ENCODE results near the gene RAB31.

Gene RAB31

DNA sequence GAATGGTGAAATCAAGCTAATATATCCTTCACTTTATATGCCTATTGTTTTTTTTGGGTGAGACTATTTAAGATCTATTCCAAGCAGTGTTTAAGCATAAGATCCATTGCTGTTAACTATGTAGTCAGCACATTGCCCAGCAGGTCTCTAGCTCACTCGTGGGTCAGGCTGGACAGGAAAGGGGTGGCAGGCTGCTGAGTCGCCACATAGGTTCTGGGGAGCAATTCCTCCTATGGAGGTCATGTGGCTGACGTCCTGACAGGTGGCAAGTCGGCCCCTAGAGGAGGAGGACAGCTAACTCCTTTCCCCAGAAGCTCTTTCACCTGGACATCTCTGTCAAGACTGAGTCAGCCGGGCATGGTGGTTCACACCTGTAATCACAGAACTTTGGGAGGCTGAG is 13.9 kb upstream of the RAB31 start:
- no peak for DNase-seq

DNA sequence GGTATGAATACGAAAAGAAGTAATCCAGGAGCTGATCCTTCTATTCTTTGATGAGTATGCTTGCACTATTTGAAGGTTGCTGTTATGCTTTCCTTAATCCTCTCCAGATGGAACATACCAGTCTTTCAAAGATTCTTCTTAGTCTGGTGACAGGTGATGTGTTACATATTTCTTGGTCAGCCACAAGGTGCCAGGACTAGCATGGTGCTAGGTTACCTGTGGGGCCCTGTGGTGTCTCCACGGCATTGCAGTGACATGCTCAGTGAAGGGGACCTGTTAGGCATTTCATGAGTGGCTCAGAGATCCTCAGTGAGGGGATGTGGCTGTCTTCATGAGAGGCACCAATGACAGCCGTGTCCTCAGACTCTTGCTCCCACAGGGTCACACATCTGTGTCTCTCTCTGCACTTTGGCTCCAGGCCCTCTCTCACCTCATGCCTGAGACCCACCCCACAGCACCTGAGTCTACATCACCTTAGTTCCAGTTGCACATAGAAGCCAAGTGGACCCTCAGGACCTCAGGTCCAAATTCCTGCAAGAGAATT is 13.1 kb upstream of the RAB31 start:
- no peak for DNase-seq

DNA sequence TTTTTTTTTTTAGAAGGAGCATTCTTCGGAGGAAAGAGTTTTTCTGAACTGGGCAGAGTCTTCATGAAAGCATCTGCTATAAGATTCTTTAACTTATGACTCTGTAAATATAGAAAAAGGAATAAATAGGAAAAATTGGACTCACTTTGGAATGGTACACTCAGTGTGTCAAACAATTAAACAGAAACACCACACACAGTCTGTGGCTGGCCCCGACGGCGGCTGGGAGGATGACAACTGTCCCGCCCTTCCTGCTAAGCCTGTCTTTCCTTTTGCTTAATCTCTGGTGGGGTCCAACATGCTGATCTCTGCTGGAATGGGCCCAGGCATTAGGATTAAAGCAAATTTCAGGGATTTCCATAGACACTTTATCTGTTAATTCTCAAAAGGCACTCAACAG is 12.5 kb upstream of the RAB31 start:
- no peak for DNase-seq

DNA sequence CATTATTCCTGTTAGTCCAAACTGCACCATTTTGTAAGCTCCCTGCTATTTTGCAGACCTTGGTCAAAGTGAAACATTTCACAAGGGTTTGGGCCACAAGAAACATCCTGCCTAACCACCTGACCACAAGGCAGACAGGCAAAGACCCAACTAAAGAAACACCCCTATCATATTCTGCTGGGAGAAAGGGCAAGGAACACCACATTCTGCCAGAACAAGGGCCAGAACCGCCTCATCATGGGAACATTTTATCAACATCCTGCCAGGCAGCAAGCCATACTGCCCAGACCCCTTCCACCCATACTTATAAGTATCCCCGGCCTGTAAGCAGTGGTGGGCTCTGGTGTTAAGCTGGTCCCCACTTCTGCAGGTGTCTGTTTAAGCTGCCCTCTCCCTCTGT is 12.0 kb upstream of the RAB31 start:
- no peak for DNase-seq

DNA sequence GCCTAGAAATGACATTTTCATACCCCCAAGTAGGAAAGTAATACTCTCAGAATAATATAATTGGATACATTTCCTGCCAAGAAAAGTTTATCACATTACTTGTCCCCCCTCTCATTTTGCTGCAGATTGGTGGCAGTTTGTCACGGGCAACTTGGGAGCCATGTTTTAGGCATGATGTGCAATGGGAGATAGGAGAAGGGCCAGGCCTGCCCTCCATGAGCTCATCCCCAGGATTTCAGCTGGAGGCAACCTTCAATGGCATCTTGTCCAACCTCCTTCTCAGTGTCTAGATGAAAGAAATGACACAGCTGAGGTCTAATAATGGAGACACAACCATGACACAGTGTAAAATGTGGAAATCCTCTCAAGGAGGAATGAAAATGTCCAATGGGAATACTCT is 11.4 kb upstream of the RAB31 start:
- DNase-seq = no peak

DNA sequence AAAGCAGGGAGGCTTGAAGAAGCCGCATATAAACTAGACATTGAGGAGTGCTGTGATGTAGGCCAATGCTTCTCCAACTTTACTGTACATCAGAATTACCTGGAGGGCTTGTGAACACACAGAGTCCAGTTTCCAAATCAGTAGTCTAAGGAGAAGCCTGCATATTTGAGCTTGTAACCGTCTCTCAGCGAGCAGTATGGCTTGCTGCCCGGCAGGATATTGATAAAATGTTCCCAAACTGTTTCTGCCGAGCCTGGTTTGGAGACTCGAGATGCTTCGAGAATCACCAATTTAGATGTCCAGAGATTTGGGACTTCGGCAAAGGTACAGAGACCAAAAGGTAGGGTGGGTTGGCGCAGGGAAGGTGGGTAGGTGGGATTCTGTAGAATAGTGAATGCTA is 11.0 kb upstream of the RAB31 start:
- no peak for DNase-seq

DNA sequence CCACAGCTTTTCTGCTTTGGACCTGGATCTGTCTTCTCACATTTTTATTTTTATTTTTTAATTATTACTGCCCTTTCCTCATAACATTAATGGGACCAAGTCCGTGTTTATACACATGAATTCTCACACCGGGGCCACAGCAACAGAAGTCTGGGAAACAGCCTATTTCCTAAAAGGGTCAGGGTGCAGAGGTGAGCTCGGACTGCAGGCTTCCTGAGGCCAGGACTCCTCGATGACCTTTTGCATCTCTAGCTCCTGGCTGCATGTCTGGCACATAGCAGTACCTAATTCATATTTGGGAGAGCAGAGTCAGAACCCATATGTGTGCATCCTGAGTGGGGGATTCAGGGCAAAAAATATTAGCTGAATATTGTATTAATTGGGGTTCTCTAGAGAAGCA is 9.6 kb upstream of the RAB31 start:
- no peak for DNase-seq

DNA sequence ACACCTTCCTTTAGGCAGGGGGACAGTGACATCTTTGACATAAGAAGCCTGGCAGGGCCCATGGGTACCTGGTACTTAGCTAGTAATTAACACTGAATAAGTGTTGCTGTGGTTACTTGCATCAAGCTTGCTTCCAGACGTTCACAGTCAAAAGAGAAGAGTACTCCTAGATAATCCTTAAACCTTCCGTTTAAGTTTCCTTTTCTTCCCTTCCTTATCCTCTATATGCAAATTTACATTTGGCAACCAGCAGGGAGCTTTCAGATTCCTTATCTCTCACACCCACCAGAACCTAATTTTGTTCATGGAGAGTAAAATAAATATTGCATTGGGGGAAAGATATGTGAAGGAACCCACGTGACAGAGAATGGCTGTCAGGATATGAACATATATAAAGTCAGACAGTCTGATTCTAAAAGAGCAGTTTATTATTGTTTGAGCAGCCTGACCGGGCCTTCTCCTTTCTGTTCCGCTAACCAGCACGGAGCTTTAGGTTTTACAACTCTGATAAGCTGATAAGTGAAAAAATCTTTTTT is 7.8 kb upstream of the RAB31 start:
- no peak for DNase-seq

DNA sequence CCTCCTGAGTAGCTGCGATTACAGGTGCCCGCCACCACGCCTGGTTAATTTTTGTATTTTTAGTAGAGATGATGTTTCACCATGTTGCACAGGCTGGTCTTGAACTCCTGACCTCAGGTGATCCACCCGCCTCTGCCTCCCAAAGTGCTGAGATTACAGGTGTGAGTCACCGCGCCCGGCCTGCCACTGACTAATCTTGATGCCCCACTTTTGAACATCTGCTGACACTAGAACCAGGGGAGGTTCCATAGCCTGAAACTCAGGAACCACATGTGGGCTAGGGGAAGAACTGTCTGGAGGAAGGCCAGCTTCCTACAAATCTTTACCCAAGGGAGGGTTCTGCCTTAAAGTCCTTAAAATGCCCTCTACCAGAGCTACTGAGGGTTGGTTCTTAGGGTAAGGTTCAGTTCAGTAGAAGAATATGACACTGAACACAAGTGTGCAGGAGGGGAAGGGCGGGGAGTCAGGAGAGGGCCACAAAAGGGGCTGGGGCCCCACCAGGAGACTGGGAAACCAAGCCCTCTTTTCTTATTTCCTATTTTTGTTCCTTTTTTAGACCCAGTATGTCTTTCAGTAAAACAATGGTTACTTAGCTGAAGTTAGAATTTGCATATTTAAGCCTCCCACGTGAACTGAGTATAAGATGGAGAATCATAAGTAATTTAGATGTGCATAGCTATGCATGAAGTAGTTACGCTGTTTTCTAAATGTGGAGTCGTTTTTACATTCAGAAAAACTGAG is 6.3 kb upstream of the RAB31 start:
- DNase-seq = no peak

DNA sequence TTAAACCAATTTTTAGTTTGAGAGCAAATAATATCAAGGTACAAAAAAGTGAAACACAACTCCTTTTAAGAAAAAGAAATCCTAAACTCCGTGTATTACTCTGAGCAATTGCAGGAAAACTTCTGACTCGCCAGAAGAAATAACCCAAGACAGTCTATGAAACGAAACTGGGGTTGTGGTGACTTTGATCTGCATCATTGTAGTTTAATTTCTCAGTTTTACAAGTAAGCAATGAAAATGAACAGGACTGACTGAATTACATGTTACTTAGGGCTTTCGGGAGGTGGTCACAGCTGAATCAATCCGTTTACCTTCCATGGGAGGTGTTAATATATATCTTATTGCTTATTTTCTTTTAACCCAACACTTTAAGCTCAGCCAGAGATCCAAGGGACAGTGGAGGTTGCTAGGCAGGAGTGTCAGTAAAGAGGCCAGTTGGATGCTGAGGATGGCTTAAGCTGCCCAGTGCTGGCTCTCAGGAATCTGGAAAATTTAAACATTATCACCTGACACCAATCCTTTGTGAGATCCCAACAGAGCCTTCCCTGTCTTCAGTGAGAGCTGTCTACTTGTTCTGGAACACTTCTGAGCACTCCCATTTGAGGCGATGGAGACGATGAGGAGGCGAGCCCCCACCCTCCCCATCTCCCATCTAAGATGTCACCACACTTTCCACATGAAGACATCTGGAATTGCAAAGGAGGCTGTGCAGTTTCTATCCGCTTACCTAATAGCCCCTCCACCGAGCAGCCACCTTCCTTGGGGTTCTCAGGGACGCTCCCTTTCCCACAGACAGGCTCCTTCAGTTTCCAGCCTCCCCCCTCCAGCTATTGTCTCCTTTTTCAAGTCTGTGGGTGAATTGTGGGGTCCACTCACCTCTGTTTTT is 3.6 kb upstream of the RAB31 start:
- DNase-seq = no peak

DNA sequence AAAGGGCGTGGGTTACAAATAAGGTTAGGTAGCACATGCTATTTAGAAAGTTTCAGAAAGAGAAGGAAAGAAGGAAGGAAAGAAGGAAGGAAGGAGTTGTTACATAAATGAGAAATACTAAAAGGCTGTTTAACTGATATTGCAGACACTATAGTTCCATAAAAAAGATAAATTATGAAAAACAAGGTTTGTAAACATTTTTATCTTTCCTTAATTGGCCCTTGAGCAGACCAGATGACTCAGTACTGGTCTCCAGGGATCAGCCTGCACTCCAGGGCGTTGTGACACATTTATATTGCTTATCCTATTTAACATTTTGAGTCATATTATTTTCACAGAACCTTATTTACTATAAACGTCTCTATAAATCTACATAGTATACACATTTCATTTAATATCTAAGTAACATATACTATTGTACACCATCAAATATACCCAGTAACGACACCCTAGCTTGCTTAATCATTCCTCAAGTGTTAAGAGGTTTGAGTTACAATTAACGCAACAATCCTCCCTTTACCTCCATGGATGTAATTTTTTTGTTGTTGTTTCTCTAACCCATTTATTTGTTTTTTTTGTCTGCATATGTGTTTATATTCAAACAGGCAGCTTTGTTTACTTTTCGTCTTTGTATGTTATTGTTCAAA is 2.8 kb upstream of the RAB31 start:
- no peak for DNase-seq

DNA sequence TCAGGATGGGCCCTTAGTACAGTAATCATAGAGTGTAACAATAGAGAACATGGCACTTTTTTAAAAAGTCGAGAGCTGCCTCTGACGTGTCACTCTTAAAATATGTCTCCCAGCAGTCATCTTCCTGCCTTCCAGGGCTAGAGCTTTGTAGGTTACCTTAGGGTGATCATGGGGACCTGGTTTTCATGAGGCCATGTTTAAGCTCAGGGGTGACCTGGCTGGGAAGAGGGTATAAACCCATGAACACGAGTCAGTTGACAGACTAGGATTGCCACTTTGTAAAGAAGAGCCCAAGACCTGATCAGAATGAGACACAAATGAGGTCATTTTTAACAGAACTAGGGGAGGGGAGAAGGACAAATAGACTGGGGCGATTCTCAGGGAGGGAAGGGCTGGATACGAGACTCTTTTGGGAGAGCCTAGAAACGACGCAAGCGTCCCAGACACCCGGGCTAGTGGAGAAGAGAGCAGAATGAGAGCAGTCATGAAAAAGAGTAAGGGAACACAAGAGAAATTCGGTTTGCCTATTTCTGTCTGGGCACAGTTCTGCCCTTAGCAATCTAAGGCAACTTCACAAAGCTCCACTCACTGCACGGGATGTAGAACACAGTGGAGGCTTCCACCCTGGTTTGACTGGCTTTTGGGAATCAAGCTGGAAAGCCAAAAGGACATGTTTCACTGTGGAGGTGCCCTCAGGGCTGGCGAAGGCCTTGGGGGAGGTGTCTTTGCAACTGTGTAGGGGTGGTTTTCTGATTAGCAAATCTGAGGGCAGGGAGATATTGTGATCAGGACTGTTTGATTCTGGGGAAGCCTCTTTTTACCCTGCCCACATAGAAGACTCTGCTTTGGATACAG is 1.8 kb upstream of the RAB31 start:
- DNase-seq = no peak

DNA sequence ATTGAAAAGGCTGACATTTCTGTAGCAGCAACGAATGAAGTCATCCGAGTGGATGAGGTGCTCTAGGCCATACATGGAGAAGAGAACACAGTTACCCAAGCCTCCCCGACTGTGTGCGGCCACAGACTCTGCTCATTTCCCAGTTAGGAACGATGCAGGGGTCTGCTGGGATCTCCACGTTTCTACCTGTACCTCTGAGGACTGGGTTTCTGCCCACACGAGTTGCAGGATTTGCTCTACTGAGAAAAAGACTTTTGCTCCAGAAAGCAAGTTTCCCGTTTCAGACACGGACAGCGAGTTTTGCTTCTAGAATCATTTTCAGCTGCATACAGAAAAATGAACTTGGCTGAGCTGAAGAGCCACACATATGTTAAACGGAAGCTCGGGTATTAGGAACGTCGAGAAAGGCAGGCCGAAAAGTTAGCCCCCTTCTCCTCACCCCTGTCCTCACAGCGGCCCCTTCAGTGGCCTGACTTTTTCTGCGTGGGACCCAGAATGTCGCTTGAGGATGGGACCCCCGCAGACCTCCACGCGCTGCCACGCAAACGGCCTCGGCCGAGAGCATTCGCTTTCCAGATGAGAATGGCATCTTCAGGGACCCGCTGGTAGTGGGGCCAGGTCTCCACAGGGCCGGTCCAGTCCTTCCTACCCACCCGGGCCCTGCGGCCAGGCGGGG is 582 bp upstream of the RAB31 start:
- DNase-seq = peak; percentile 69

DNA sequence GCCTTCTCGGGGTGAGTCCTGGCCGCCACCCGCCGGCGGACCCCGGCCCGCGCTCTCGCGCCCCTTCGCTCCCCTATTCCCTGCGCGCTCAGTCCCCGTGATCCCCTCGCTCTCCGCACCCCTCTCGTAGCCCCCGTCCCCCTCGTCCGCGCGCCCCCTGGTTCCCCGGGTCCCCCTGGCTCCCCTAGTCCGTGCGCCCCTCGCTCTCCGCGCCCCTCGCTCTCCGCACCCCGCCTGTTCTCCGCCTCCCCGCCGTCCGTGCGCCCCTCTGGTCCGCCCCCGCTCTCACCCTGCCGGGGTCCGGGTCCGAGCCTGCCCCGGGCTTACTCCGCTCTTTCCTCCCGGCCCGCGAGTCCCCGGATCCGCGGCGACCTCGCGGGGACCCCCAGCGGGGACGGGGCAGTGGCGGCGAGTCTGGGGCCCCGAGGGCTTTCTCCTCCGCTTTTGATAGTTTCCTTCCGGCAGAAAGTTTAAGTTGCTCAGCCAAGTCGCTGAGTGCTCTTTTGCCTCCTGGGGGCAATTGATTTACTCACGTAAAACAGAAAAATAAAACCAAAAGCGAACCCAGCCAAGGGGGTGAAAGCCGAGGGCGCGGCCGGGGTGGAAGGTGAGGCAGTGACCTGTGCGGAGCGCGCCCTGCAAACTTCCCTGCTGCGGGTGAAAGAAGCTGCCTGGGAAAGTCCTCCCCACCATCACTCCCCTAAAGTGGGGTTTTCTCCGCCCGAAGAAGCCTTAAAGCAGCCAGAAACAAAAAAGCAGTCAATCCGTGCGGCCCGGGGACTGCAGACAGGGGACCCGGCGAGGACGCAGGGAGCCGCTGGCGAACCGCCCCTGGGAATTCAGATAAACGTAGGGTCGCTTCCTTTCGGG is 568 bp downstream of the RAB31 start:
- peak; percentile 58 for DNase-seq

DNA sequence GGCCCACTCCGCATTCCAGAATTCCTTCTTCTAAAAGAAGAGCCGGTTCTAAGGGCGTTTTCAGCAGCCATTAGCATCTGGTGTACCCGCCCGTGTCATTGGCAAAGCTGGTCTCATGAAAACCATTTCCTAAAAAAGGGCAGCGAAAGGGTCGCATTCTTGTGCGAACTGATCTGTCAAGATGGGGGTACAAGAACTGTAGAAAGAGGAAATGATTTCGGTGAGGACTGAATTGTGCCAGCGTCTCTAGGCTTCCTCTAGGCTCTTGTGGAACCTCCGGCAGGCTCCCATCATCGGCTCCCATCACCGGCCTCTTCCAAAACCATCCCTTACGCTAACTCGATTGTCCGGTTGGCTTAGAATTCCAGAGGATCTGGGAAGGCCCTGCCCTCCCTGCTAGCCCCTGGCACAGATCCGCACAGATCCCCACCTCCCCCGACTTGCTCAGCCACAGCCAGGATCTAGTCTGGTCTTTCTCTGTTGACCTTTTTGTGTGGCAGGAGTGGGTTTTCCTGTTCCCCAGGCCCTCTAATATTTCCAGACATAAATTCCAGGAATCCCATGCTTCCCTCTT is 1.3 kb downstream of the RAB31 start:
- peak; percentile 59 for DNase-seq

DNA sequence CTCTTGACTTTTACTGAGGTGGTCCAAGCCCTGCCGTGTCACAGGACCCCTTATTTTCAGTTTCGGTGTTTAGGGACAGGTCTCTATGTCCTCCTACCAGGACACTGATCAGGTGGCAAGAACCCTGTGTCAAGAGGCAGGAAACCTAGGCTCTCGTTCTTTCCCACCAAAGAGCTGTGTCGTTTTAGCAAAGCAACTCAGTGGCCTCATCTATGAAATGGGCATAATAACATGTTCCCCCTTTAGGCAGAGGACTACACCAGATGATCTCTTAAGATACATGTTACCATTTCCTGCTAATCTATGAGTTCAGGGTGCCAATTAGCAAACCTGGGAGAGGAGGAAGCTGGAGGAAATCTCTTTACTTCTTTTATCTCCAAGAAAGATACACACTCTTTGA is 1.9 kb downstream of the RAB31 start:
- no peak for DNase-seq

DNA sequence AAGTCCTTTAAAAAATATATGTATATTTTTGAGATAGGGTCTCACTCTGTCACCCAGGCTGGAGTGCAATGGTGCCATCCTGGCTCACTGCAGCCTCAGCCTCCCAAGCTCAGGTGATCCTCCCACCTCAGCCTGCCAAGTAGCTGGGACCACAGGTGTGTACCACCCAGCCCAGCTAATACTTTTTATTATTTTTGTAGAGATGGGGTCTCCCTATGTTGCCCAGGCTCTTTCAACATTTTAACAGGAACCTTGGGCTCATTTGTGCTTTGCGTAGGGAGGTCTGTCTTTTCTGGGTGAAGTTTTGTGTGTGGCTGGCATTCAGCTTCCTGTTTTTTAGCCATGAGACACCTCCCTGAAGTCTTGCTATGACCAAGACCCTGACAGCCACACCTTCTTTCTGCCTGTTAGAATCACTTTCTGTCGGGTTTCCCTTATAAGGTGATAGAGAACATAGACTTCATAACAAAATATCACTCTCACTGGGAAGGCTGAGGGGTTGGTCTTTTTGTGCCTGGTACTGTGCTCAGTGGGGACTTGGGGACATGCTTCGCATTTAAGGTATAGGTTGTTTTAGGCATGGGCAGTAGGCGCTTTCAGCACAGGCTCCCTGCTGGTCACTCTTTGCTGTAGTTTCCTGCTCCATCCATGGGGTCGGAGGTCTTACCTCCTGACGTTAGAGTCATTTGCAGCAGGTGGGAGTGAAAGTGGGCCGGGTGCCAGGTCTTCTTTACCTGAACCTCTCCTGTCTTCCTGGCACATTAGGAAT is 3.4 kb downstream of the RAB31 start:
- no peak for DNase-seq

DNA sequence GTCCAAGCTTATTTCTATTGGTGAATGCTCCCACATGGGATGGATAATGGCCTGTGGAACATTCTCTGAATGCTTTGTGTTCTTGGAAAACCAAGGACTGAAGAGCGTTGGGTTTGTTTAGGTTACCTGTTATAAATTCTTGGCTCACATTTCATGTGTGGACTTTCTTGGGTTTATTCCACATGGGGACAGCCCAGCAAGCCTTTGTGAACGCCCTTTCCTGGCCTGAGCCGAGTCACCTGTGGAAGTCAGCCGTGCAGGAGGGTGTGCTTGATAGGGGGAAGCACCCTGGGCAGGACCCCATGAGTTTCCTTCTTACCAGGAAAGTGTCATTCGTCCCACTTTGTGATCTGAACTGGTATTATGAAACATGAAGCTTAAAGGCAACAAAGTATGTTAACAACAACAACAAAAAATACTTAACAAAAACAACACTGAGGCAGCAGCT is 4.1 kb downstream of the RAB31 start:
- no peak for DNase-seq

DNA sequence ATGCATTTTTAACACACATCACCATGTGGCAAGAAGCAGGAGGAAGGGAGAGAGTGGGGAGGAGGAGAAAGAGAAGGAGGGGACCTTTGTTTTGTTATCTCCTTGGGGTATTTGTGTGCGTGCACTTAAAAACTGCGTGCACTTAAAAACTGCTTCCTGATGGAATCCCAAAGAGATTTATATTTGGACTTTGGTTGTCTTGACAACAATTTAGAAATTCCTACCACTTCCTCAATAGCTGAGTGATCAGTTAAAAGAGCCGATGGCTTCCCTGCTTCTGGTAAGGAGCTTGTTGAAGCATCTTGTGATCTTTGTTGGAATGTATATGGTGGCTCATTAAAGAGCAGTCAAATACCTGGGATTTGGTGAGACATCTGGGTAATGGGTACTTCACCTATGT is 4.5 kb downstream of the RAB31 start:
- no peak for DNase-seq
